ENCODE data around the gene SLC23A3.

The SLC23A3 gene

GRCh38 chr2:219169930-219170654, at the start of gene SLC23A3:
Gene SLC23A3, minus strand, starts transcription at chr2:219170029. Its CDS starts 45 bp downstream, at chr2:219169984.
- DNase-seq: no peak

- peak; percentile 100 for DNase-seq
These were observed 49.2 kb upstream of the SLC23A3 start, which contains the start of gene ABCB6 for GRCh38 chr2:219218732-219219701. Gene ABCB6, minus strand, starts transcription at chr2:219218958. Its CDS starts 285 bp downstream, at chr2:219218673.

- DNase-seq: no peak
These were observed 48.4 kb upstream of the SLC23A3 start for GRCh38 chr2:219218217-219218731.

- no peak for DNase-seq
These were observed 46.7 kb upstream of the SLC23A3 start for GRCh38 chr2:219216535-219216915.

- DNase-seq: no peak
These were observed 46.2 kb upstream of the SLC23A3 start for GRCh38 chr2:219215871-219216534.

- no peak for DNase-seq
These were observed 45.0 kb upstream of the SLC23A3 start for GRCh38 chr2:219214786-219215185.

GRCh38 chr2:219214141-219214540, 44.3 kb upstream of the SLC23A3 start:
- no peak for DNase-seq

- no peak for DNase-seq
These were observed 43.8 kb upstream of the SLC23A3 start for GRCh38 chr2:219213486-219214071.

GRCh38 chr2:219213026-219213415, 43.2 kb upstream of the SLC23A3 start:
- no peak for DNase-seq

GRCh38 chr2:219210886-219211362, 41.1 kb upstream of the SLC23A3 start:
- DNase-seq: no peak

- no peak for DNase-seq
These were observed 40.5 kb upstream of the SLC23A3 start for GRCh38 chr2:219210196-219210885.

- no peak for DNase-seq
These were observed 39.7 kb upstream of the SLC23A3 start for GRCh38 chr2:219209236-219210195.

GRCh38 chr2:219207884-219208740, 38.3 kb upstream of the SLC23A3 start:
- DNase-seq: no peak

- DNase-seq: no peak
These were observed 37.5 kb upstream of the SLC23A3 start for GRCh38 chr2:219207134-219207883.

GRCh38 chr2:219206328-219207133, 36.7 kb upstream of the SLC23A3 start, which contains the start of gene ZFAND2B:
Gene ZFAND2B, plus strand, starts transcription at chr2:219206782. Its CDS starts 206 bp downstream, at chr2:219206988.
- DNase-seq: peak; percentile 98

GRCh38 chr2:219205981-219206327, 36.1 kb upstream of the SLC23A3 start:
- DNase-seq: no peak

GRCh38 chr2:219205165-219205538, 35.3 kb upstream of the SLC23A3 start:
- no peak for DNase-seq

Data from right forelimb (tissue), 1 donor.